ENCODE data around the gene BMX. TPM values are rescaled to one million over a fixed set of nuclear protein-coding genes. Genes with fewer than 3 reads are reported as not detected.

The BMX gene
- polyA plus RNA-seq, 1 experiment: not detected

GRCh38 chrX:15501506-15501905 lies 899 bp downstream of the BMX start:
- POLR2A ChIA-PET: no interaction called here
- no peak overlapping the region for H3K4me3 ChIP-seq (ENCODE audit: low read depth, low read length)
- CTCF ChIA-PET: no interaction called here
- no peak for TF ChIP-seq CTCF (IDR thresholded peaks at IDR 0.05; ENCODE audit: insufficient read depth, low read depth, low read length)
- H3K27me3 ChIP-seq (ENCODE audit: control insufficient read depth, insufficient read depth, low read length): no peaks in the 10 kb centered on the region; the same call in 1 of the 2 replicates
- no peak for DNase-seq (ENCODE audit: low read depth)
- H3K36me3 ChIP-seq (ENCODE audit: control insufficient read depth, insufficient read depth, low read length): no peaks in the 10 kb centered on the region

- DNase-seq (ENCODE audit: low read depth): no peak
- H3K4me3 ChIP-seq (ENCODE audit: low read depth, low read length): no peak overlapping the region
- CTCF ChIA-PET: no interaction called here
- no peaks in the 10 kb centered on the region; the same call in 1 of the 2 replicates for H3K27me3 ChIP-seq (ENCODE audit: control insufficient read depth, insufficient read depth, low read length)
- TF ChIP-seq CTCF (IDR thresholded peaks at IDR 0.05; ENCODE audit: insufficient read depth, low read depth, low read length): no peak
- POLR2A ChIA-PET: no interaction called here
- no peaks in the 10 kb centered on the region for H3K36me3 ChIP-seq (ENCODE audit: control insufficient read depth, insufficient read depth, low read length)
Measured at GRCh38 chrX:15504661-15505060, 4.1 kb downstream of the BMX start.

- CTCF ChIA-PET: interaction anchor here (0.6 kb wide), 1 partner anchor 24 kb away, joined by 3 read pairs; no protein-coding TSS in a partner anchor
- Histone ChIP-seq H3K27me3 (ENCODE audit: control insufficient read depth, insufficient read depth, low read length) (no peaks in the 10 kb centered on the region; the same call in 1 of the 2 replicates), H3K4me3 (ENCODE audit: low read depth, low read length) (no peak overlapping the region), H3K36me3 (ENCODE audit: control insufficient read depth, insufficient read depth, low read length) (no peaks in the 10 kb centered on the region)
- POLR2A ChIA-PET: no interaction called here
- TF ChIP-seq CTCF (IDR thresholded peaks at IDR 0.05; ENCODE audit: insufficient read depth, low read depth, low read length): no peak
- DNase-seq (ENCODE audit: low read depth): no peak
Measured at GRCh38 chrX:15505101-15505500, 4.5 kb downstream of the BMX start.

- ChIA-PET CTCF (no interaction called here), POLR2A (no interaction called here)
- H3K4me3 ChIP-seq (ENCODE audit: low read depth, low read length): no peak overlapping the region
Measured at GRCh38 chrX:15507005-15507404, 6.4 kb downstream of the BMX start.

GRCh38 chrX:15509845-15510244 lies 9.2 kb downstream of the BMX start:
- H3K36me3 ChIP-seq (ENCODE audit: control insufficient read depth, insufficient read depth, low read length): no peaks in the 10 kb centered on the region
- ChIA-PET CTCF (no interaction called here), POLR2A (no interaction called here)
- no peak for TF ChIP-seq CTCF (IDR thresholded peaks at IDR 0.05; ENCODE audit: insufficient read depth, low read depth, low read length)
- no peak for DNase-seq (ENCODE audit: low read depth)
- H3K4me3 ChIP-seq (ENCODE audit: low read depth, low read length): no peak overlapping the region
- no peaks in the 10 kb centered on the region; the same call in 1 of the 2 replicates for H3K27me3 ChIP-seq (ENCODE audit: control insufficient read depth, insufficient read depth, low read length)

More at GRCh38 chrX:15507005-15507404, 6.4 kb downstream of the BMX start:
- DNase-seq (ENCODE audit: low read depth): no peak
- TF ChIP-seq CTCF (IDR thresholded peaks at IDR 0.05; ENCODE audit: insufficient read depth, low read depth, low read length): no peak
- Histone ChIP-seq H3K27me3 (ENCODE audit: control insufficient read depth, insufficient read depth, low read length) (no peaks in the 10 kb centered on the region; the same call in 1 of the 2 replicates), H3K36me3 (ENCODE audit: control insufficient read depth, insufficient read depth, low read length) (no peaks in the 10 kb centered on the region)

Data from BJ (cell line).